PC-9 (cell line): ENCODE data around the gene ZMYM4.

ENCODE experiments used
- EZH2 ChIP-seq: fragments of 200-600 bp; sonication (generic); IDR thresholded peaks from 2 replicates; pipeline ENCODE4 v1.8.0; 2017; ENCODE audit warnings: antibody characterized with exemption, low read depth
- TF ChIP-seq, protein P1 (sequence below): fragments of 200-600 bp; sonication (generic); conservative IDR thresholded peaks from 2 replicates; pipeline ENCODE4 v1.6.1; 2017; ENCODE audit warnings: mixed run types, antibody characterized with exemption, mild to moderate bottlenecking, moderate library complexity

DNA sequence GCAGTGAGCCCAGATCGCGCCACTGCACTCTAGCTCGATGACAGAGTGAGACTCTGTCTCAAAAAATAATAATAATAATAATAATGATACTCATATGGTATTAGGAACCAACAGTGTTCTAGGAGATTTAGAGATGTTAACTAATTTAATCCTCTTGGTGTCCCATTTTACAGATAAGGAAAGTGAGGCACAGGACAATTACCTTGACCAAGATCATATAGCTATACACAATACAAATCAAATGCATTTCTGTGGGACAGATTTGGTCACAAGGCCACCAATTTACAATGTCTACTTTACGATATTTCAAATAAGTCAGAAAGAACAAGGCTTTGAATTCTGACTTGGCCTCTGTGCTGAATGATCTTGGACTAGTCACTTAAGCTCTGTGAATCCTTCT, 2.2 kb upstream of the ZMYM4 start:
- TF ChIP-seq, protein P1, sequence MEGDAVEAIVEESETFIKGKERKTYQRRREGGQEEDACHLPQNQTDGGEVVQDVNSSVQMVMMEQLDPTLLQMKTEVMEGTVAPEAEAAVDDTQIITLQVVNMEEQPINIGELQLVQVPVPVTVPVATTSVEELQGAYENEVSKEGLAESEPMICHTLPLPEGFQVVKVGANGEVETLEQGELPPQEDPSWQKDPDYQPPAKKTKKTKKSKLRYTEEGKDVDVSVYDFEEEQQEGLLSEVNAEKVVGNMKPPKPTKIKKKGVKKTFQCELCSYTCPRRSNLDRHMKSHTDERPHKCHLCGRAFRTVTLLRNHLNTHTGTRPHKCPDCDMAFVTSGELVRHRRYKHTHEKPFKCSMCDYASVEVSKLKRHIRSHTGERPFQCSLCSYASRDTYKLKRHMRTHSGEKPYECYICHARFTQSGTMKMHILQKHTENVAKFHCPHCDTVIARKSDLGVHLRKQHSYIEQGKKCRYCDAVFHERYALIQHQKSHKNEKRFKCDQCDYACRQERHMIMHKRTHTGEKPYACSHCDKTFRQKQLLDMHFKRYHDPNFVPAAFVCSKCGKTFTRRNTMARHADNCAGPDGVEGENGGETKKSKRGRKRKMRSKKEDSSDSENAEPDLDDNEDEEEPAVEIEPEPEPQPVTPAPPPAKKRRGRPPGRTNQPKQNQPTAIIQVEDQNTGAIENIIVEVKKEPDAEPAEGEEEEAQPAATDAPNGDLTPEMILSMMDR = no peak
- TF ChIP-seq EZH2 = no peak
